Fibroblast of skin of right quadriceps (primary cell): ENCODE results near the gene SLC25A41.
"Not testable (repeated sequence)": the region's sequence is repeated elsewhere in the genome, so short reads cannot be mapped to it uniquely, and the experiment has no call there.

Experiments used
- DNase-seq: peaks from one replicate; pipeline ENCODE4 v3.0.0-alpha.2; 2013

The SLC25A41 gene

DNA sequence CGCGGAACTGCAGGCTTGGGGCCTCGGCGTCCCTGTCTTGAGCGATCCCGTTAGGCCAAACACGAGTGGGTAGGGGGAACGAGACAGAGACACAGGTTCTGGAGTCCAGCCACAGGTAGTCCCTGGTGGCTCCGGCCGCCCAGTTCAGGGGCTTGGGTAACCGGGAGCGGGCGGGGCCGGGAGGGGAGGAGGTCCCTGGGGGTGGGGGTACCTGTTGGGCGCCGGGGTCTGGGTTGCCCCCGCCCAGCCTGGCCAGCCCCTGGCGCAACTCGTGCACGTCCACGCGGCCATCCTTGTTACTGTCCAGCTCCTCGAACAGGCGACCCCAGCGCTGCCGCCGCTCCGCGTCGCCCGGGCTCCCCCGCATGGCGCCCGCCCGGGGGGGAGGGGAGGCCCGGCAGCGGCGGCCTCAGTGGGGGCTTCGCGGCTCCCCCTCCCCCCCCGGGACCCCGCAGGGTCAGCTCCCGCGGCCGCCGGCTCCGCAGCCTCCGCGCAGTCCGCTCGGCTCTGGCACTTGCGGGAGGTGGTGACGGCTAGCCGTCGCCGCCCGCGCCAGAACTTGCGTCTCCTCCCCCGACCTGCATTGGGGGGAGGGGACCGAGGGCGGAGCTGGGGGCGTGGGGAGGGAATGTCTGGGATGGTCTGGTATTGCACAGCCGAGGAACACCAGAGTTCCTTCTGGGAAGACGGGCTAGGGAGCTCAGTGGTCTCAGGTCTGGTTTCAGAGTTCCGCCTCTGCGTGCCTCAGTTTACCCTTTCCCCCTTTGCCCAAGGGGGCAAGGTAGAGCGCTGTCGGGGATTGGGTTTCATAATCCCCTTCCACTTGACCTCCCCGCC, 25.9 kb upstream of the SLC25A41 start, which contains the start of gene SLC25A23:
Gene SLC25A23 (minus strand): TSS at position 531 of the 837 bp plus-strand sequence. CDS start 164 bp downstream, at position 367.
- peak; percentile 77 for DNase-seq

DNA sequence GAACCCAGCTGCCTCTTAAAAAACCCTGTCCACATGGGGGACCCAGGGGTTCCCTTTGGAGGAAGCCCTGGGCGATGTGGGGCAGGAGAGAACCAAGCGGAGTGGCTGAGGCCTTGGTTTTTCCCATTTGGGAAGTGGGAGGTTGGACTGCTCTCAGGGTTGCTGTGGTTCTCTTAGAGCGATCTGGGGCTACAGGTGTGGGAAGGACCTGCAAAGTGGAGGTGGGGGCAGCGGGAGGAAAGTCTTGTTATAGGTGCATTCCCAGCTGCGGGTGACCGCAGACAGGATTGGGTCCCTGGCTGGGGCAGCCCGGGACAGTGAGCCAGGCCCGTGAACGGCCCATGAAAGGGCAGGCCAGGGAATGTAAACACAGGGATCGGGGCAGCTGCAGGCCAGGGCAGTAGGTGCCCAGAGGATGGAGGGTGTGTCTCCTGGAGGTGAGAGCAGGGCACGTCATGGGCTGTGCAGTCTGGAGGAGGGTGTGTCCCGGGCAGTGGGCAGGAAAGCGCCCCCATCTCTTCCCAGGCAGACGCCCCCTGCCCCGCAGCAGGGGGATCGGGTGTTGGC, 25.2 kb upstream of the SLC25A41 start:
- no peak for DNase-seq

DNA sequence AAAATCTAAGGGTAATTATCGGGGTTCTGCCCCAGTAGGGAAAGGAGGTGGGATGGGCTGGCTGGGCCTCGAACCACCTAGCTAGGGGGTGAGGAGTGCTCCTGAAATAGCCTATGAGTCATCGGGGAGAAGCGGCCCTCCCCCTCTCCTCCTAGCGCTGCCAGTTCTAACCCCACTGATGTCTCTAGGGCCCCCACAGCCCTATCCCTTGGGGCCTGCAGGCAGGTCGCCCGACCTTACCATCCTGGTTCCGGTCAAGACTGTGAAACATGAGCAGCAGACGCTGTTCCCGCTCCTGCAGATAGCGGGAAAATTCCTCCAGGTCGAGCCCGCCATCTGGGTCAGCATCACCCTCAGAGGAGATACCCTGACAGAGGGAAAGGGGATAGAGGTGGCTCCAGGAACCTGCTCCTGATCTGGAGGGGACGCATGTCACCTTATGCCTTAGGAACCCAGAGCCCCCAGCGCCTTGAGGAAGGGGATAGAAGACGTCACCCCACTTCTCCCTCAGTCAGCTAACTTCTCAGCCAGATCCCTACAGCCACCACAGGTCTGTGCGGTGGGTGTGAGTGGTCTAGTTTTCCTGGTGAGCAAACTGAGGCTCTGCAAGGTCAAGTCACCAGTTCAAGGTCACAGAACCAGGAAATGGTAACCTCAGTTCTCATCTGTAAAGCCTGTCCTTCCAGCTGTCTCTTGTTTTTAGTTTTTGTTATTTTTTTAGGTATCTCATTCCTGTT, 24.6 kb upstream of the SLC25A41 start:
- no peak for DNase-seq

- DNase-seq, result no peak
Observed at GRCh38 chr19:6455924-6456323, 22.4 kb upstream of the SLC25A41 start.

DNA sequence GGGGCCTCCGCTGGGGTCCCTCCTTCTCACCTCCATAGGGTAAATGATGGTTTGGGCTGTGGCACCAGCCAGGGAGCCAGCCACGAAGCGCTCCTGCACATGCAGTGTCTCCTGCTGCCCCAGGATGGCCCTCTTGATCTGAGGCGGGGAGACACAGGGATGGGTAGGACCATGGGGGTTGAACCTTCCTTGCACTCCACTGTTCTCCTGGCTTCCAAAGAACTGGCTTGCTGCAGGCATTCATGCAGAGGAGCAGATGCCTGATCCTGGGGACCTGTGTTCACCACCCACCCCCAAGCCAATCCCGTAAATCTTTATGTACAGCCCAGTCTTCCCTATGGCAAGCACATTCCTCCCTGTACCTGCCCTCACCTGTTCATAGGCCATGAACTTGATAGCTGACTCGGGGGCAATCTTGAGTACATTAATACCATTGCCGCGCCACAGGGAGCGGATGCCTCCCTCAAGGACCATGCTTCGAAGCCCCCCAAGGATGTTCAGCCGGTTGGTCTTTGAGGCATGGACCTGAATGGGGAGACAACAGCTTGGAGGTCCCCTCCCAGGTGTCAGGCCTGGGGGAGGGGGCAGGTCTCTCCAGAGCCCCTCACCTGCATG, 20.5 kb upstream of the SLC25A41 start:
- DNase-seq, result no peak

GRCh38 chr19:6452899-6453298, 19.3 kb upstream of the SLC25A41 start:
- DNase-seq, result no peak

DNA sequence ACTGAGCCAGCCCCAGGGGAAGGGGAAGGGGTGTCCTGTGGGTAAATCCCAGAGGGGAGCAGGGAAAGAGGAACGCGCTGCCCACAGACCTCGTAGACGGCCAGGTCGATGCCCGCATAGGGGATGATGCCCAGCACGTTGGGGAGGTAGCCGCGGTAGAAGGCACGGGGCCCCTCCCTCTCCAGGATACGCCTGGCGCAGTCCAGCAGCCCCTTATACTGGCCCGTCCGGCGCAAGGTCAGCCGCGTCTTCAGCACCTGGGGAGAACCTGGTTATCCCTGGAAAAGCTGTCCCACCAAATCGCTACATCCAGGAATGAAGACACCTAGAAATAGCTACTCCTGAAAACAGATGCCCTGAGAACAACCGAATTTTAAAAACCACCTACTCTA, 18.7 kb upstream of the SLC25A41 start:
- DNase-seq, result no peak

- DNase-seq, result no peak
Observed at GRCh38 chr19:6451583-6452222, 18.1 kb upstream of the SLC25A41 start.

- no peak for DNase-seq
Observed at GRCh38 chr19:6450166-6450565, 16.6 kb upstream of the SLC25A41 start.

DNA sequence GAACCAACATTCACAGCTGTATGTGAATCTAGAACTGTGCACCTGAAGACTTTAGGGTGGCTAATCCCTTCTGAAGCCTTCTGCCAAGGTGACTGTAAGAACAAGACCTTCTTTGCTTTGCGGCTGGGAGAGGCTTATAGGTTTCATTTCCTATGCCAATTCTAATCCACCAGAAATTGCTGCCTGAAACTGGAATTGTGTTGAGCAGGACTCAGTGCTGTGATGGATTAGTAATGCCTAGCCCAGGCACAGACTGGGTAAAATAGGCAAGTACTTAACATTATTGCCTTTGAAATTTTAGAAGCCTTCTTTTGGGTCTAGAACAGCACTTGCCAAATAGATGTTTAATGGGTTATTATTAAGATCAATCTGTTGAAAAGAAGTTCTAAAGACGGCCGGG, 14.5 kb upstream of the SLC25A41 start:
- no peak for DNase-seq

GRCh38 chr19:6446452-6446851, 12.9 kb upstream of the SLC25A41 start:
- DNase-seq, result no peak

GRCh38 chr19:6443986-6444385, 10.4 kb upstream of the SLC25A41 start:
- no peak for DNase-seq

DNA sequence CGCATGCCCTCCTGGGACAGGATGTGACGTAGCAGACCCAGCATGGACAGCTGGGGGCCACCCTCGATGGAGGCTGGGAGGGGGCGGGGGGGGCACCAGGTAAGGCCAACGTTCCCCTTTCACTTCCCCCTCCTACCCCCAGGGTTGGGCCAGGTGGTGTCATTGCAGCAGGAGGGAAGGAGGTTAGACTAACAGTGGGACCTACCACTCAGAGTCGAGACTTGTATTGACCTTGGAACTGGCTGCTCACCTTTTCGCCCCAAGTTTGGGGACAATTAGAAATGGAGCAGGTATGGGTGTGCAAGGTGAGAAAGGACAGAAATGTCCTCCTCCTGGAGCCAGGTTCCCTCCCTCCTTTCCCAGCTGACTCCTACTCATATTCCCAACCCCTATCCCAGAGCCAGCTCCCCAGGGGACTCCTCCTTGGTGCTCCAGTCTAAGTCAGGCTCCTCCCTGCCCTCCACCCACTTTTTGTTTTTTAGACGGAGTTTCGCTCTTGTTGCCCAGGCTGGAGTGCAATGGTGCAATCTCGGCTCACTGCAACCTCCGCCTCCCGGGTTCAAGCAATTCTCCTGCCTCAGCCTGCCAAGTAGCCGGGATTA, 8.6 kb upstream of the SLC25A41 start:
- no peak for DNase-seq

- no peak for DNase-seq
Observed at GRCh38 chr19:6440905-6441304, 7.3 kb upstream of the SLC25A41 start.

- no peak for DNase-seq
Observed at GRCh38 chr19:6439743-6440142, 6.2 kb upstream of the SLC25A41 start.

DNA sequence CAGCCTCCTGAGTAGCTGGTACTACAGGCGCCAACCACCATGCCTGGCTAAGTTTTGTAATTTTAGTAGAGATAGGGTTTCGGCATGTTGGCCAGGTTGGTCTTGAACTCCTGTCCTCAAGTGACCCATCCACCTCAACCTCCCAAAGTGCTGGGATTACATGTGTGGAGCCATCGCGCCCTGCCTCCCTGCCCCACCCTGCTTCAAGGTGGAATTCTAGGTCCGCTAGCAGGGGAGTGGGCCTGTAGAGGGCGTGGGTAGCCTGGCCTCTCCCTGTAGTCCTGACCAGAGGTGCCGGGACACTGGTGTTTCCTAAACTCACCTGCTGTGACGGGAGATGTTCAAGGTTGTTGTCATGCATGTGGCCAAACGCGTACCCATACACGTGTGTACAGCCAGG, 398 bp downstream of the SLC25A41 start:
- no peak for DNase-seq

DNA sequence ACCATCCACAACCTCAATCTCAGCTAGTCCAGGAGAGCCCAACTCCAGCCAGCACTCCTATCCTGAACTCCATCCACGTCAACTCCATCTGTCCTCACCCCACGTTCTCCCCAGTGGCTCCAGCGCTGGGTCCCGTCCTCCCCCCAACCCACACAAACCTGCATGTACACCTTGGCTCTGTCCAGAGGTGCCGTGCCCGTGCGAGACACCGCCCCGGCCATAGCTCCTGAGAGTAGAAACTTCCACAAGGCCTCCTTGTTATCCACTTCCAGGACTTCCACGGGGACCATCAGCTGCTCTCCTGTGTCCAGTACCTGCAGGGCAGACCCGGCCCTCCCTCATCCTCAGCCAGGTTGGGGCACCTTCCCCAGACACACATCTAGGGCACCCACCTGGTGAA, 1.7 kb downstream of the SLC25A41 start:
- no peak for DNase-seq

GRCh38 chr19:6429419-6430221, 3.9 kb downstream of the SLC25A41 start:
- no peak for DNase-seq

DNA sequence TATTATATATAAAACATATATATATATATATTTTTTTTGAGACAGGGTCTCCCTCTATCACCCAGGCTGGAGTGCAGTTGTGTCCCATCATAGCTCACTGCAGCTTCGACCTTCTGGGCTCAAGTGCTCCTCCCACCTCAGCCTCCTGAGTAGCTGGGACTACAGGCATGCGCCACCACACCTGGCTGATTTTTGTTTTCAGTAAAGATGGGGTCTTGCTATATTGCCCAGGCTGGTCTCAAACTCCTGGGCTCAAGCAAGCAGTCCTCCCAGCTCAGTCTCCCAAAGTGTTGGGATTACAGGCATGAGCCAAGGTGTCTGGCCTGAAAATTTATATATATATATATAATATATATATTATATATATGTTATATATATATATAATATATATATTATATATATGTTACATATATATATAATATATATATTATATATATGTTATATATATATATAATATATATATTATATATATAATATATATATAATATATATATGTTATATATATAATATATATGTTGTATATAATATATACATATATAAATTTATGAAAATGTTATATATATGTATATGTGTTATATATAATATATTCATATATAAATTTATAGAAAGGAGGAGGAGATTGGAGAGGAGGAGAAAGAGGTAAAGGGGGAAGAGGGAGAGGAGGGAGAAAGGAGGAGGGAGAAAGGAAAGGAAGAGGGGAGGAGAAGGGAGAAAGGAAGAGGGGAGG, 4.7 kb downstream of the SLC25A41 start:
- not testable (repeated sequence) for DNase-seq

DNA sequence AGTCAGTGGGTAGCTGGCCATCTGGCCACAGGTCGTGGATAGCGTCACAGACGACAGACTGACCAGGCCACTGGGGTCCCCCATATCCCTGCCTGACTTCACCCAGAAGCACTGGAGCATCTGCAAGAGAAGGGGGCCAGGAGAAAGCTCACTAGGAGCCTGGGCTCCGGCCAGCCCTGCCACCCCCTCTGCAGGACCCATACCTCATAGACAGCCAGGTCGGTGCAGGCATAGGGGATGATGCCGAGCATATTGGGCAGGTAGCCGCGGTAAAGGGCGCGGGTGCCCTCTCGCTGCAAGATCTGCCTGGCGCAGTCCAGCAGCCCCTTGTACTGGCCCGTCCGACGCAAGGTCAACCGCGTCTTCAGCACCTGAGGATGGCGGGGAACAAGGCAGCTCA, 6.4 kb downstream of the SLC25A41 start:
- DNase-seq, result no peak
